Stimulated activated CD4-positive, alpha-beta T cell treated with anti-CD3 and anti-CD28 coated beads, Interleukin-12 subunit alpha, Interleukin-12 subunit beta, amount 100 ng/mL, for 4 hours (primary cell): ENCODE measurements around the gene AAMP.

Experiments
- DNase-seq: peaks from one replicate; pipeline ENCODE4 v3.0.0-alpha.2; 2020

Gene AAMP

DNA sequence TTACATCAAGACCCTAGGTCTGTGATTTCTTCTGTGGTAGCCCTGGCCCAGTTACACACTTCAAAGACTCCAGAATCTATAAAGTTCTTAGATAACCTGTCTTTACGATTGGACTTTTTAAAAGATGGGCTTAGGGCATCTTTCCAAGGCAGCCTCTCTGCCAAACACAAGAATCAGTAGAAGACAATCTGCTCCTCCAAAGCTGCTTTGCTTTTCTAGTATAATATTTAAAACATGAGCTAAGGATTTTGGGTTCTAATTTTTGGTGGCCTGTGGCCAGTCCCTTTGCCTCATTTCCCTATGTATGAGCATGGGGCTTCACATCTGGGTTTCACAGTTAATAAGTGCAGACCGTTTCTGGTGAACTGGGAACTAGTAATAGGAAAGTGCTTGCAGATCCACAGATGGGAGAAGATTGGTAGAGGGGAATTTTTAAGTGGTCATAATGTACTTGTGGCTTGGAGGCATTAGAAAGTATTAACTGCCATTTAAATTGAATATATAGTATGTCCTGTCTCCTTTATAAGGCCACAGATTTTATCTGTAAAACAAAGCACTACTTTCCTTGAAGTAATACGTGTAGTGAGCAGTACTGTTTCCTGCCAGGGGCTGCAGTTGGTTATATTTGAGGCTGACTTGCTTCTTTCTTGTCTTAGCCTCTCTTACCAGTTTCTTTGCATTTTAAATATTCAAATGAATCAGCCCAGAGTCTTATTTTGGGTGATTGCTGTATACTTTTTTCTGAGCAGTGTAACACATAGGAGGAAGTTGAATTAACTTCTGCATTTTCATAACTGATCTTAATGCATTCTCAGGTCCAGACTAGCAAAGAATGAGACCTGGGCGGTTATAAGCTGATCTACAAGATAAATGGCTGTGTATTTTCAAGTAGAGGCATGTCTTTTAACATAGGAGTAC, 51.4 kb downstream of the AAMP start:
- DNase-seq = no peak

DNA sequence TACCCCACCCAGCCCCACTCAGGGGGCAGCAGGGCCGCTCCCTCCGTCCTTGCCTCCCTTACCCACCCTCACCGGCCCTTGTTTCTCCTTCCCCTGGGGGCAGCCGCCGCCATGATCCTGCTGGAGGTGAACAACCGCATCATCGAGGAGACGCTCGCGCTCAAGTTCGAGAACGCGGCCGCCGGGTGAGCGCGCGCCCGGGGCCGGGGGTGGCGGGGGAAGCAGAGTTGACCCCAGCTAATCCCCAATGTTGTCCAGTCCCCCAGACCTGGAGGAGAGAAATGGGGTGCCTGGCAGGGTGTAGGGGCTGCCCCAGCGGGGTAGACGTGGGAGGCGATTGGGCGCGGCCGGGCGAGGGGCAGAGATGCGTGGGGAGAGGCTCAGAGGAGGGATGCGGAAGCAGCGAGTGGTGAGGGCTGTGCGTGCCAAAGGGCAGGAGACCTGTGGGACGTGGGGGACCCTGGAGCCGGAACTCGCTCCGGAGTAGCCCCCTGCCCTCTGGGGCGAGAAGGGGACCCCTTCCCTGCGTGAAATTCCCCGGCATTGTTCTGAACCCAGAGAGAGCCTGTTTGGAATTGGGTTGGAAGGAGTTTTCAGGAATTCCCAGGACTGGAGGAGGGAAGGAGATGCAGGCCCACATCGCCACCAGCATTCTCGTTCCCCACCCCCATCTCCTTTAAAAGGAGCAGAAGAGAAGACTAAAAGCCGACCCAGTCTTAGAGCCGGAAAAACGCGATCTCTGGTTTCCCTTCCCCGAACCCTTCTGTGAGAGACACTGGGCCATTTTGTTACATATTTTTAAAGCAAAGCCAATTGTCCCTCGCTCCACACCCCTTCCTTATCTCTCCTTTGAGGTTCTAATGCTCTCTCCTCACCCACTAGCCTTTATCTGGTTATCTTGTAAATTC, 52.3 kb downstream of the AAMP start:
- DNase-seq = peak; percentile 70

DNA sequence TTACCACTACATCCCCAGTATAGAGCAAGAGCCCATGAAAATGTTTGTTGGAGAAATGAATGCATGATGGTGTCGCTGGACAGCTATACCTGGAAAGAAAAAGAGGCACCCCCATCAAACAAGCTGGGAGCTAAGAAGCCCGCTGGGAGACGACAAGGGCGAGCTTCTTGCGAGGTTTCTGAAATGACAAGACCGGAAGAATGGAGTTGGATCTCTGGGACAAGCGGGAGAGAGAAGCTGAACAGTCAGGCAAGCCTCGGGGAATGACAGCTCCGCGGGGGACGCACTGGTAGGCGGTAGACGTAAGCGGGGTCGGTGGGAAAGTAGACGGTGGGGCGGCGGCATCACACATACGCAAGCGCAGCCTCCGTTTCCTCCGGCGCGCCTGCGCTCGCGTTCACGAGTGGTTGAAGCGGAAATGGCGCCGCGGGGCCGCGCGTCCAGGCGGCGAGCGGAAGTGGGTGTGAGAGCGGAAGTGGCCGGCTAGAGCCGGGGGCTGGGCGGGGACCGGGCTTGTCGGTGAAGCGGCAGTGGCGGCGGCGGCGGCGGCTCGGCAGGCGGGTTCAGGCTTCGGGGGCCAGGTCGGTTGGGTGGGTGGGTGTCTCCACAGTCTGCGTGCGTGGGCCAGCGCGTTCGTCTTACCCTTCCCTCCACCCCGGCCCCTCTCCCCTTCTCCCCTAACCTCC, 53.1 kb downstream of the AAMP start, which contains the start of gene ARPC2:
Gene ARPC2, plus strand, starts transcription at position 516 of the 686 bp plus-strand sequence. CDS start 282 bp downstream, outside the sequence.
- DNase-seq = peak; percentile 91

DNA sequence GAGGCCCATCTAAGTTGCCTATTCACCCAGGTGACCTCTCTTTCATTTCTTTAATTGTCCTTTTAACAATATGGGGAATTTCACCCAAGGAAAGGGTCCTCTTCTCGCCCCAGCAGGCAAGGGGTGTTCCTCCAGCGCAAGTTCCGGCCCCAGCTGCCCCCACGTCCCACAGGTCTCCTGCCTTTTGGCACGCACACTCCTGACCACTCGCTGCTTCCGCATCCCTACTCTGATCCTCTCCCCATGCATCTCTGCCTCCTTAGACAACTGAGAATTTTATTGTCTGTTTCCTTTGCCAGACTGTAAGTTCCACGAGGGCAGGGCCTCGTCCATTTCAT, 53.6 kb downstream of the AAMP start:
- DNase-seq = no peak
